Trophoblast cell (in vitro differentiated cells and primary cell): Measurements from ENCODE around the gene SNORC.
"Not testable (repeated sequence)": the region's sequence is repeated elsewhere in the genome, so short reads cannot be mapped to it uniquely, and the experiment has no call there.

ENCODE experiments used
- DNase-seq, 2 donors: peaks; one replicate each; pipeline ENCODE4 v3.0.0-alpha.2; 2016
- H2AFZ ChIP-seq: 2 replicates; pipeline ENCODE4 v1.6.1; 2013; ENCODE audit warnings: low read length, moderate library complexity, mild to moderate bottlenecking; ENCODE audit not compliant: insufficient read depth, poor library complexity
- H2AK5ac ChIP-seq: 2 replicates; pipeline ENCODE4 v1.6.1; 2013; ENCODE audit warnings: mild to moderate bottlenecking, low read length
- H2BK120ac ChIP-seq: 2 replicates; pipeline ENCODE4 v1.6.1; 2013; ENCODE audit warnings: low read length, mild to moderate bottlenecking, moderate library complexity; ENCODE audit not compliant: insufficient read depth, poor library complexity
- H2BK12ac ChIP-seq: 2 replicates; pipeline ENCODE4 v1.6.1; 2013; ENCODE audit warnings: mild to moderate bottlenecking, low read length, moderate library complexity
- H2BK5ac ChIP-seq: 2 replicates; pipeline ENCODE4 v1.6.1; 2013; ENCODE audit warnings: low read length, low read depth, moderate library complexity, mild to moderate bottlenecking; ENCODE audit not compliant: poor library complexity
- H3K14ac ChIP-seq: 2 replicates; pipeline ENCODE4 v1.6.1; 2013; ENCODE audit warnings: mild to moderate bottlenecking, low read length
- H3K18ac ChIP-seq: 2 replicates; pipeline ENCODE4 v1.6.1; 2013; ENCODE audit warnings: mild to moderate bottlenecking, low read length
- H3K23ac ChIP-seq: 2 replicates; pipeline ENCODE4 v1.6.1; 2013; ENCODE audit warnings: low read length
- H3K27ac ChIP-seq: 2 replicates; pipeline ENCODE4 v1.5.1; 2013; ENCODE audit warnings: low read depth, mild to moderate bottlenecking, inconsistent platforms, low read length, moderate library complexity
- H3K27me3 ChIP-seq: 2 replicates; pipeline ENCODE4 v1.6.1; 2013; ENCODE audit warnings: inconsistent platforms, mild to moderate bottlenecking, low read length, moderate library complexity; ENCODE audit not compliant: insufficient read depth
- H3K36me3 ChIP-seq, 2 experiments: 1 replicate in 1 of 2; 2 replicates in 1 of 2; pipeline ENCODE4 v1.6.1; 2013; ENCODE audit warnings: low read length in 2 of 2, mild to moderate bottlenecking in 2 of 2, moderate library complexity in 1 of 2; ENCODE audit not compliant: insufficient read depth in 2 of 2, control insufficient read depth in 1 of 2
- H3K4ac ChIP-seq: 2 replicates; pipeline ENCODE4 v1.6.1; 2013; ENCODE audit warnings: low read depth, mild to moderate bottlenecking, low read length, moderate library complexity
- H3K4me1 ChIP-seq, 2 experiments: 1 replicate in 1 of 2; 2 replicates in 1 of 2; pipeline ENCODE4 v1.6.1; 2013; ENCODE audit warnings: low read length in 2 of 2, mild to moderate bottlenecking in 2 of 2, moderate library complexity in 1 of 2; ENCODE audit not compliant: insufficient read depth in 2 of 2, control insufficient read depth in 1 of 2
- H3K4me2 ChIP-seq: 2 replicates; pipeline ENCODE4 v1.6.1; 2013; ENCODE audit warnings: inconsistent platforms, mild to moderate bottlenecking, low read length, moderate library complexity
- H3K4me3 ChIP-seq: 2 replicates; pipeline ENCODE4 v1.5.1; 2013; ENCODE audit warnings: mild to moderate bottlenecking, low read depth, low read length, inconsistent platforms
- H3K79me1 ChIP-seq: one replicate; pipeline ENCODE4 v1.6.1; 2013; ENCODE audit warnings: low read length
- H3K79me2 ChIP-seq: 2 replicates; pipeline ENCODE4 v1.6.1; 2013; ENCODE audit warnings: low read length, mild to moderate bottlenecking; ENCODE audit not compliant: control insufficient read depth, insufficient read depth, poor library complexity
- H3K9ac ChIP-seq: 2 replicates; pipeline ENCODE4 v1.6.1; 2013; ENCODE audit warnings: mild to moderate bottlenecking, low read length
- H3K9me3 ChIP-seq: 2 replicates; pipeline ENCODE4 v1.6.1; 2013; ENCODE audit warnings: low read depth, mild to moderate bottlenecking, control low read depth, inconsistent platforms, low read length; ENCODE audit not compliant: insufficient read depth
- H4K12ac ChIP-seq: 2 replicates; pipeline ENCODE4 v1.6.1; 2013; ENCODE audit warnings: low read depth, mild to moderate bottlenecking, low read length, moderate library complexity
- H4K8ac ChIP-seq: 2 replicates; pipeline ENCODE4 v1.6.1; 2013; ENCODE audit warnings: low read depth, mild to moderate bottlenecking, low read length, moderate library complexity
- H4K91ac ChIP-seq: one replicate; pipeline ENCODE4 v1.6.1; 2013; ENCODE audit warnings: low read depth, mild to moderate bottlenecking, low read length, moderate library complexity
- WGBS: extraction: QIAGEN DNeasy Blood & Tissue Kit; methylation state at CpG from one replicate; pipeline ENCODE4 v1.1.7; 2013; ENCODE audit warnings: missing lambda C conversion rate; ENCODE audit not compliant: insufficient read length, insufficient coverage; ENCODE audit errors: extremely low coverage; 5-methylcytosine and 5-hydroxymethylcytosine counted together

The SNORC gene

GRCh38 chr2:232852081-232852480 lies 18.0 kb upstream of the SNORC start:
- not testable (repeated sequence) for H3K79me2 ChIP-seq, H4K12ac ChIP-seq, H2BK120ac ChIP-seq, H2BK5ac ChIP-seq, H2BK12ac ChIP-seq, H3K4me2 ChIP-seq, H3K9me3 ChIP-seq, H3K79me1 ChIP-seq, H3K27me3 ChIP-seq, H3K14ac ChIP-seq, H4K8ac ChIP-seq, H3K27ac ChIP-seq, H3K4me3 ChIP-seq, H3K18ac ChIP-seq, H3K4me1 ChIP-seq, H3K9ac ChIP-seq, H3K4ac ChIP-seq, H4K91ac ChIP-seq, H2AFZ ChIP-seq, H3K23ac ChIP-seq, H2AK5ac ChIP-seq
- peaks cover 33 to 45% of the 10 kb centered on the region in 2 experiments for H3K36me3 ChIP-seq
- DNase-seq, result peak; percentile 15 to 39
- WGBS, result no CpG with 5 or more reads among the region's 11 CpGs

GRCh38 chr2:232852676-232853075 lies 17.4 kb upstream of the SNORC start:
- no peak overlapping the region for H3K4ac ChIP-seq
- no peaks in the 10 kb centered on the region for H3K27me3 ChIP-seq
- no peak overlapping the region for H3K9ac ChIP-seq
- no peak overlapping the region for H2BK5ac ChIP-seq
- H3K18ac ChIP-seq, result no peak overlapping the region
- H4K8ac ChIP-seq, result no peak overlapping the region
- H2AK5ac ChIP-seq, result no peak overlapping the region
- no peak overlapping the region for H2AFZ ChIP-seq
- H3K14ac ChIP-seq, result no peak overlapping the region
- H2BK120ac ChIP-seq, result no peak overlapping the region
- no peaks in the 10 kb centered on the region for H3K9me3 ChIP-seq
- H3K4me3 ChIP-seq, result no peak overlapping the region
- H2BK12ac ChIP-seq, result no peak overlapping the region
- no peak overlapping the region for H4K91ac ChIP-seq
- no CpG with 5 or more reads among the region's 2 CpGs for WGBS
- no peak overlapping the region for H3K23ac ChIP-seq
- H3K4me2 ChIP-seq, result no peak overlapping the region
- no peak overlapping the region for H3K27ac ChIP-seq
- peaks cover 32 to 46% of the 10 kb centered on the region in 2 experiments for H3K36me3 ChIP-seq
- no peaks in the 10 kb centered on the region for H3K4me1 ChIP-seq
- no peaks in the 10 kb centered on the region for H3K79me2 ChIP-seq
- no peak overlapping the region for H4K12ac ChIP-seq
- no peak for DNase-seq
- H3K79me1 ChIP-seq, result no peaks in the 10 kb centered on the region

- Histone ChIP-seq H3K14ac (no peak overlapping the region), H3K4me2 (no peak overlapping the region), H3K18ac (no peak overlapping the region), H4K8ac (no peak overlapping the region), H3K4me3 (no peak overlapping the region), H3K27me3 (no peaks in the 10 kb centered on the region), H2AFZ (no peak overlapping the region), H2BK12ac (no peak overlapping the region), H3K9ac (no peak overlapping the region), H3K79me1 (no peaks in the 10 kb centered on the region), H3K4ac (no peak overlapping the region), H3K27ac (no peak overlapping the region), H3K36me3 (peaks cover 30 to 48% of the 10 kb centered on the region in 2 experiments), H4K91ac (no peak overlapping the region), H3K4me1 (no peaks in the 10 kb centered on the region), H4K12ac (no peak overlapping the region), H2AK5ac (no peak overlapping the region), H3K23ac (no peak overlapping the region), H2BK5ac (no peak overlapping the region), H2BK120ac (no peak overlapping the region), H3K79me2 (no peaks in the 10 kb centered on the region), H3K9me3 (no peaks in the 10 kb centered on the region)
- WGBS, result no CpG with 5 or more reads among the region's 7 CpGs
- DNase-seq, result peak in 1 of 2 donors; percentile 13
These were observed 16.0 kb upstream of the SNORC start for GRCh38 chr2:232854082-232854481.

- Histone ChIP-seq H3K14ac (no peak overlapping the region), H2BK12ac (no peak overlapping the region), H2BK120ac (no peak overlapping the region), H3K79me2 (no peaks in the 10 kb centered on the region), H4K12ac (no peak overlapping the region), H3K4me3 (no peak overlapping the region), H2AFZ (no peak overlapping the region), H2AK5ac (no peak overlapping the region), H3K9me3 (no peaks in the 10 kb centered on the region), H4K91ac (no peak overlapping the region), H3K4ac (no peak overlapping the region), H3K23ac (no peak overlapping the region), H3K4me2 (no peak overlapping the region), H3K27me3 (no peaks in the 10 kb centered on the region), H3K4me1 (no peaks in the 10 kb centered on the region), H3K36me3 (peaks cover 27 to 40% of the 10 kb centered on the region in 2 experiments), H3K79me1 (no peaks in the 10 kb centered on the region), H3K9ac (no peak overlapping the region), H3K27ac (no peak overlapping the region), H4K8ac (no peak overlapping the region), H2BK5ac (no peak overlapping the region), H3K18ac (no peak overlapping the region)
- DNase-seq, result peak; percentile 11 to 40
- WGBS, result no CpG with 5 or more reads among the region's 4 CpGs
These were observed 12.9 kb upstream of the SNORC start for GRCh38 chr2:232857158-232857563.
